Psoas muscle (tissue), 8 donors: Measurements from ENCODE around the gene UGT1A6. TPM values are rescaled to one million over a fixed set of nuclear protein-coding genes. Genes with fewer than 3 reads are reported as not detected.

Experiments
- ATAC-seq, 4 donors: fragments of 200-7000 bp; cut with Tn5 transposase; one replicate each; pipeline ENCODE4 v1.9.1; 2020; ENCODE audit warnings: moderate library complexity in 3 of 4, mild to moderate bottlenecking in 2 of 4
- DNase-seq, 2 donors: peaks; one replicate each; pipeline ENCODE4 v3.0.0-alpha.2; 2020
- H3K27ac ChIP-seq: fragments of 200-600 bp; one replicate; pipeline ENCODE4 v1.8.0; 2022
- H3K27me3 ChIP-seq, 3 donors: fragments of 200-600 bp in 1 of 3; one replicate each; pipeline versions ENCODE4 v1.6.1 to v1.8.0; 2013 to 2022; ENCODE audit warnings: low read length in 2 of 3, mild to moderate bottlenecking in 2 of 3, moderate library complexity in 1 of 3; ENCODE audit not compliant: insufficient read depth in 3 of 3
- H3K36me3 ChIP-seq, 2 donors: fragments of 200-600 bp in 1 of 2; one replicate each; pipeline versions ENCODE4 v1.6.1 to v1.8.0; 2013 to 2022; ENCODE audit warnings: low read depth in 1 of 2, mild to moderate bottlenecking in 1 of 2, moderate library complexity in 1 of 2; ENCODE audit not compliant: insufficient read depth in 1 of 2
- H3K4me1 ChIP-seq: fragments of 200-600 bp; one replicate; pipeline ENCODE4 v1.8.0; 2022
- H3K4me3 ChIP-seq: fragments of 200-600 bp; one replicate; pipeline ENCODE4 v1.8.0; 2022; ENCODE audit warnings: mild to moderate bottlenecking
- H3K9me3 ChIP-seq: fragments of 200-600 bp; one replicate; pipeline ENCODE4 v1.8.0; 2022
- WGBS, 3 donors: extraction: QIAGEN DNeasy Blood & Tissue Kit; methylation state at CpG; one replicate each; pipeline versions ENCODE4 v1.1.6 to v1.1.7; 2013; 5-methylcytosine and 5-hydroxymethylcytosine counted together
- intact Hi-C, 2 donors: fragments of 100-400 bp; cut with DNase I; formaldehyde crosslinking; loops; one replicate each; pipeline versions ENCODE4 v1.11.0 to v1.14.2; 2022
- polyA plus RNA-seq, 3 donors: library from polyadenylated mRNA; stranded (reverse); fragments of 200-250 nt; gene quantifications; one replicate each; pipeline ENCODE4 v1.2.3, GENCODE V29; 2013
- total RNA-seq, 4 donors: library from RNA; stranded (reverse); fragmentation: NEBNext Ultra II Directional in 2 of 4; extraction: Animal tissue kit (Norgen Biotek cat#: 25700) in 2 of 4; gene quantifications; one replicate each; pipeline versions ENCODE4 v1.2.1 to v1.2.4, GENCODE V29; 2021 to 2023
- TF ChIP-seq, protein P1 (sequence below): fragments of 200-600 bp; IDR thresholded peaks from one replicate; pipeline ENCODE4 v1.8.0; 2022; ENCODE audit warnings: antibody characterized with exemption
- donor health status: healthy with polysubstance abuse.
- donor health status: DM: no; HTN: no; CAD: no; lungs with moderate emphysema.
- donor health status: Bipolar disorder and iron deficiency.
- donor health status: healthy.
- donor health status: DM: yes; HTN: yes; CAD: no.
- donor health status: DM: no; HTN: no; CAD: no.
- donor health status: DM: no; HTN: no; CAD: no.
- donor health status: DM: yes; HTN: yes; CAD: no.

The UGT1A6 gene
- total and polyA plus RNA-seq, 7 donors = not detected

DNA sequence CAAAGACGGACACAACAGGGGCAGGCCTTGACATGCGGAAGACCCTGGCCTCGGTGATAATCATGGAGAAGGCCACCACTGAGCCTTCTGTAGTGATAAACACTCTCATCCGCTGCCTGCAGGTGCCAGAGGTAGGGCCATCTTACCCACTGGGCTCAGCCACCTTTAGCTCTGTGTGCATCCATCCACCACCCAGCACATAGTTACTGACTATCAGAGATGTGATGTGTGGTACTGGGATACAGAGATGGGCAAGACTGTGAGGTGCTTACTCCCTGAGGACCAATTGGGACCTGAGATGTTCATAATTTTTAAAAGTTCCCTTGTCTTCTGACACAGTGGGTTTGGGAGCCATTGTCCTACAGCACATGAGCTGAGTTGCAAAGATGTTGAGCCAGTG, 87.0 kb downstream of the UGT1A6 start:
- 82 to 85% (median 84%) methylated on average over 4 of the region's 4 CpGs for WGBS, 3 donors
- DNase-seq = no peak
- Histone ChIP-seq H3K4me1 (no peaks in the 10 kb centered on the region), H3K36me3 (no peaks in the 10 kb centered on the region), H3K27ac (no peak overlapping the region), H3K9me3 (no peaks in the 10 kb centered on the region), H3K27me3 (peaks cover 0 to 2% (median 0%) of the 10 kb centered on the region in 3 donors), H3K4me3 (no peak overlapping the region)
- no peak for ATAC-seq
- intact Hi-C loops = no loop called here
- TF ChIP-seq, protein P1, sequence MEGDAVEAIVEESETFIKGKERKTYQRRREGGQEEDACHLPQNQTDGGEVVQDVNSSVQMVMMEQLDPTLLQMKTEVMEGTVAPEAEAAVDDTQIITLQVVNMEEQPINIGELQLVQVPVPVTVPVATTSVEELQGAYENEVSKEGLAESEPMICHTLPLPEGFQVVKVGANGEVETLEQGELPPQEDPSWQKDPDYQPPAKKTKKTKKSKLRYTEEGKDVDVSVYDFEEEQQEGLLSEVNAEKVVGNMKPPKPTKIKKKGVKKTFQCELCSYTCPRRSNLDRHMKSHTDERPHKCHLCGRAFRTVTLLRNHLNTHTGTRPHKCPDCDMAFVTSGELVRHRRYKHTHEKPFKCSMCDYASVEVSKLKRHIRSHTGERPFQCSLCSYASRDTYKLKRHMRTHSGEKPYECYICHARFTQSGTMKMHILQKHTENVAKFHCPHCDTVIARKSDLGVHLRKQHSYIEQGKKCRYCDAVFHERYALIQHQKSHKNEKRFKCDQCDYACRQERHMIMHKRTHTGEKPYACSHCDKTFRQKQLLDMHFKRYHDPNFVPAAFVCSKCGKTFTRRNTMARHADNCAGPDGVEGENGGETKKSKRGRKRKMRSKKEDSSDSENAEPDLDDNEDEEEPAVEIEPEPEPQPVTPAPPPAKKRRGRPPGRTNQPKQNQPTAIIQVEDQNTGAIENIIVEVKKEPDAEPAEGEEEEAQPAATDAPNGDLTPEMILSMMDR = no peak

DNA sequence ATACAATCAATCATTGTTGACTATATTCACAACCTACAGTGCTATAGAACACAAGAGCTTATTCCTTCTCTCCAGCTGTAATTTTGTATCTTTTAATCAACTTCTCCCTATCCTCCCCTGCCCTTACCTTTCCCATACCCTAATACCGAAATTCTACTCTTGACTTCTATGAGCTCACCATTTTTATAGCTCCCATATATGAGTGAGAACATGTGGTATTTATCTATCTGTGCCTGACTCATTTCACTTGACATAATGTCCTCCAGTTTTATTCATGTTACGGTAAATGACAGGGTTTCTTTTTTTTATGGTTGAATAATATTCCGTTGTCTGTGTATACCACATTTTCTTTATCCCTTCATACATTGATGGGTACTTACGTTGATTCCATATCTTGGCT, 88.1 kb downstream of the UGT1A6 start:
- no peaks in the 10 kb centered on the region for H3K36me3 ChIP-seq
- H3K9me3 ChIP-seq = no peaks in the 10 kb centered on the region
- no peak overlapping the region for H3K4me3 ChIP-seq
- TF ChIP-seq, protein P1 = no peak
- 86 to 91% (median 88%) methylated on average over 4 of the region's 4 CpGs for WGBS, 3 donors
- no peaks in the 10 kb centered on the region for H3K4me1 ChIP-seq
- intact Hi-C loops = no loop called here
- DNase-seq (no peak), ATAC-seq (no peak)
- no peak overlapping the region for H3K27ac ChIP-seq
- no peaks in the 10 kb centered on the region for H3K27me3 ChIP-seq

DNA sequence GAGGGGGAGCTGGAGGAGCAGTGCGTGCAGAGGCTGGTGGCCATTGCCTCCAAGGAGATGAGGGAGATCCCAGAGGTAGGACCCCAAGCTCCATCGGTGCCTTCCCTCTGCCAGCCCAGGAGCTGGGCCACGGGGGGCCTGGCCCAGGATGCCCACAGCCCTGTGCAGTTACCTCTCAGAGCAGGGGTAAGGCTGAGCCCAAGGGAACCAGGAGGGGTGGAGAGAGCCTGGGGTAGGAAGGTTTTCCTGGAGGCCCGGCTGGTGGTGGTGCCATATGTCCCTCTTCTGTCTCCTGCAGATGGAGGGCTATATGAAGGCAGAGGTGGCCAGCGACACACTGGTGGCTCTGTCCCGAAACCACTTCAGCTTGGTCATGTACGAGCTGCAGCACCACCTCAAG, 96.9 kb downstream of the UGT1A6 start:
- Histone ChIP-seq H3K27me3 (no peaks in the 10 kb centered on the region), H3K9me3 (no peaks in the 10 kb centered on the region), H3K27ac (no peak overlapping the region), H3K4me1 (no peaks in the 10 kb centered on the region), H3K36me3 (no peaks in the 10 kb centered on the region), H3K4me3 (no peak overlapping the region)
- DNase-seq (no peak), ATAC-seq (no peak)
- intact Hi-C loops = no loop called here
- 86 to 91% (median 90%) methylated on average over 7 of the region's 7 CpGs for WGBS, 3 donors
- TF ChIP-seq, protein P1 = no peak

DNA sequence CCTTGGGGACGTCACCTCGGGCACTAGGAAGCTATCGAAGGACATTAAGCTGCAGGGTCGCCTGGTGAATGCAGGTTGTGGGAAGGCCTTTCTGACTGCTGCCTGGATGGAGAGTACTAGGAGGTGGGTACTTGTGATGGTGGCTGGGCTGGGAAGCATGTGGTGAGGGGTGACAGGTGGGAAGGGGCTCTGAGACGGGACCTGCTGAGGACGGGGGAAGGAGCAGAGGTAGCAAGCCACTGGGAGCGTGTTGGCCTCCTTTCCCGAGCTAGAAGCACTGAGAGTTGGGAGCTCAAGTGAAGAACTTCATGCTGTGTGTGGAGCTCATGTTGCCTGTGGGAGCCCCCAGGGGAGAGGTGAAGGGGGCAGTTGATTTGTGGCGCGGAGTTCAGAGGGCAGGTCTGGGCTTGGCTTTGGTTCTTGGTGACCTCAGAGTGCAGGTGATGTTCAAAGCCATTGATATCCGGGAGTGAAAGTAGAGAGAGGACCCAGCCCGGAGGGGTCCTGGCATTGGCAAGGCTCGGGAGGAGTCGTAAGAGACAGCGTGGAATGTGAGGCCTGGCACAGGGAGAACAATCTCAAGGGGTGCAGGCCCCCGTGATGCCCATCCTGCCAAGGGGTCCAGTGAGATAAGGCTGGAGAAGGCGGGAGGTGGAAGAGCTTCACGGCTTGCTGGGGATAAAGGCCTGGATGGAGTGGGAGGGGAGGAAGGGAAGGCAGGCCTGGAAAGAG, 98.6 kb downstream of the UGT1A6 start:
- ATAC-seq (no peak), DNase-seq (no peak)
- Histone ChIP-seq H3K36me3 (no peaks in the 10 kb centered on the region), H3K9me3 (no peaks in the 10 kb centered on the region), H3K4me1 (no peaks in the 10 kb centered on the region), H3K4me3 (no peak overlapping the region), H3K27ac (no peak overlapping the region), H3K27me3 (no peaks in the 10 kb centered on the region)
- TF ChIP-seq, protein P1 = no peak
- intact Hi-C loops = no loop called here
- WGBS, 3 donors = 64 to 72% (median 71%) methylated on average over 18 of the region's 18 CpGs

- DNase-seq = no peak
- TF ChIP-seq, protein P1 = no peak
- ATAC-seq = no peak
- 66 to 80% (median 73%) methylated on average over 7 to 9 of the region's 9 CpGs for WGBS, 3 donors
- Histone ChIP-seq H3K4me1 (no peaks in the 10 kb centered on the region), H3K27me3 (no peaks in the 10 kb centered on the region), H3K27ac (no peak overlapping the region), H3K9me3 (no peaks in the 10 kb centered on the region), H3K36me3 (no peaks in the 10 kb centered on the region), H3K4me3 (no peak overlapping the region)
- intact Hi-C loops = no loop called here
These were observed 99.2 kb downstream of the UGT1A6 start for GRCh38 chr2:233791883-233792329.
